ENCODE data around the gene ZNF773.
A peak's percentile ranks its signal among the peaks of the same experiment; 100 is the strongest.
"Not testable (repeated sequence)": the region's sequence is repeated elsewhere in the genome, so short reads cannot be mapped to it uniquely, and the experiment has no call there.

ZNF773 gene

DNA sequence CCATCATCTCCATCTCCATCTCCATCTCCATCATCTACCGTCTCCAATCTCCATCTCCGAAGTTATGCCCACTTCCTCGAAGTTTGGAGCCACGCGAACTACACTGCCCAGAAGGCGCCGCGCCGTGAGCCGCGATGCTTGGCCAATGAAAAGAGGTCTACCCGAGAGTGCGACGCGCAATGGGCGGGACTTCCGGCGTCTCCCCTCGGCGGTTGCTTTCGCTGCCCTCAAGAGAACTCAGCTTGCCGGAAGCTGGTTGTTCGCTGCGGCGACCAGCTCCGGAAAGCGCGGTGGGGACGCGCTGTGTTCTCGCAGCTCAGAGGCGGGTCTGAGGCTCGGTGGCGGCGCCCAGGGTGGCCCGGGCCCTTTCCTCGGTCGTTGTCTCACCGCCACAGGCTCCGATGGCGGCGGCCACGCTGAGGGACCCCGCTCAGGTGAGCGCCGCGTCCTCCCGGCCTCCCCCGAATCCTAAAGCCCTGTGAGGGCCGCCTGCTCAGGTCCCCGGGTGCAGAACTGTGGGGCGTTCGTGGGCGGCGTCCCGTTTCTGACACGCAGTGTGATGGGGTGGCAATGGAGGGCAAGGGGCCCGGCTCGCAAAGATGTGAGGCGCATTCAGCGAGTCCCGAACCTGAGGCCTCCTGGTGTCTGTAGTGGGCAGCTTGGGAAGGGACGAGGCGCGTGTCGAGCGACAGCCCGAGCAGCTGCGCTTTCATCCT lies at the start of gene ZNF773:
Gene ZNF773, plus strand, starts transcription at position 259 of the 716 bp plus-strand sequence. Its CDS starts 143 bp downstream, at position 402.
- DNase-seq (ENCODE audit: low spot score) = peak; percentile 89

DNA sequence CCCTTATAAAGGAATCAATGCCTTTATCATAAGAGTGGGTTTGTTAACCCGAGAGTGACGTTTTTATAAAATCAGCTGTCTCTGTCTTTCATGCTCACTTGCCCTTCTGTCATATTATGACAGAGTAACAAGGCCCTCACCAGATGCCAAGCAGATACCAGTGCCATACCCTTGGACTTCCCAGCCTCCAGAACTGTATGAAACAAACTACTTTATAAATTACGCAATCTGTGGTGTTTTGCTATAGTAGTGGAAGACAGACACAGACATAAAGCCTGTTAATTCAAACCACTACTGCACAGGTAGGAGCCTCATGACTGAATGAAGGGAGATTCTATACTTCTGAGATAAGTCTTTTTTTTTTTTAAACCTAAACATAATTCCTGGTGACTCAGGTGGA lies 47.4 kb upstream of the ZNF773 start:
- DNase-seq (ENCODE audit: low spot score) = no peak

DNA sequence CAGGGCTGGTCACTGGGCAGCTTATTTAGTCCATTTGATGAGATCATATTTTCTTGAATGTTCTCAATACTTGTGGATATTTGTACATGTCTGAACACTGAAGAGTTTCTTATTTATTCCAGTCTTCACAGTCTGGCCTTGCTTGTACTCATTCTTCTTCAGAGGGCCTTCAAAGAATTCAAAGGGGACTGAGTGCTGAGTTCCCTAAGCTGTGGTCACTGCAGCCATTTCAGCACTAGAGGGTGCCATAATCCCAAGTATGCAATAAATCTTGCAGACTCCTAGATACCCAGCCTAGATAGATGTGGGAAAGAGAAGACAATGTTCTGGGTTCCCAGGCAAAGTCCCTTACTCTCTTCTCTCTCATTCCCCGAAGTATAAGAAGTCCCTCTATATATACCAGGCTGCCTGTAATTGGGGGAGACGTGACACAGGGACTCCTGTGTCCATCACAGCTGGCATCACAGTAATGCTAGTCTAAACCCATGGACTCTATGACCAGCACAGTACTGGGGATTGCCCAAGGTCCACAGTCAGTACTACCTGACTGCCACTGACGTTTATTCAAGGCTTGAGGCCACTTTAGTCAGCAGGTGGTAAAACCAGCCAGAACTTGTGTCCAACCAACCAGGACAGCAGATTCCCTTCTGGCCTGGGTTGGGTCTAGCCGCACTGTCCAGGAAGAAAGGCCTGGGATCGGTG lies 33.9 kb upstream of the ZNF773 start:
- no peak for DNase-seq (ENCODE audit: low spot score)

DNA sequence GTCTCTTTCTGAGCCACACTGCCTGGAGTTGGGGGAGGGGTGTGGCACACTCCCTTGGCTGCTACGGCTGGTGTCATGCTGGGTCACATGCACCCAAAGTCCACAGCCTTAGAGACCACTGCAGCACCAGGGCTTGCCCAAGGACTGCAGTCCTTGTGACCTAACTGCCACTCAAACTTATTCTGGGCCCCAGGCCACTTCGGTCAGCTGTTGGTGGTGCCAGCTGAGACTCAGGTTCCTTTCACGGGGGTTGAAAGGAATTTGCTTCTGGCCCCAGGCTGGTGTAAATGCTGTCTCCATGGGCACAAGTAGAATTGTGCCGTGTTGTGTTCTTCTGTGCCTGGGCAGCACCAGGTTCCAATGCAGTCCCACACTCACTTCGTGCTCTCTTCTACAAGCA lies 33.2 kb upstream of the ZNF773 start:
- DNase-seq (ENCODE audit: low spot score) = no peak

DNA sequence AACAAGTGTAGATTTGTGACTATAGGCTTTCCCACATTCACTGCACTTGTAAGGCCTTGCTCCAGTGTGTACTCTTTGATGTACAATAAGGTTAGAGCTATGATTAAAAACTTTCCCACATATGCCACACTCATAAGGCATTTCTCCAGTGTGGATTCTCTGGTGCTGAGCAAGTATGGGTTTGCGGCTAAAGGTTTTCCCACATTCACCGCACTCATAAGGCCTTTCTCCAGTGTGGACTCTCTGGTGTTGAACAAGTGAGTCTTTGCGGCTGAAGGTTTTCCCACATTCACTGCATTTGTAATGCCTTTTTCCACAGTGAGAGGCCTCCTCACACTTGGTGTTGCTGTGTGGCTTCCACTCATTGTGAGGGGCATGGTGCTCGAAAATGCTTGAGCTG lies 26.1 kb upstream of the ZNF773 start:
- no peak for DNase-seq (ENCODE audit: low spot score)

DNA sequence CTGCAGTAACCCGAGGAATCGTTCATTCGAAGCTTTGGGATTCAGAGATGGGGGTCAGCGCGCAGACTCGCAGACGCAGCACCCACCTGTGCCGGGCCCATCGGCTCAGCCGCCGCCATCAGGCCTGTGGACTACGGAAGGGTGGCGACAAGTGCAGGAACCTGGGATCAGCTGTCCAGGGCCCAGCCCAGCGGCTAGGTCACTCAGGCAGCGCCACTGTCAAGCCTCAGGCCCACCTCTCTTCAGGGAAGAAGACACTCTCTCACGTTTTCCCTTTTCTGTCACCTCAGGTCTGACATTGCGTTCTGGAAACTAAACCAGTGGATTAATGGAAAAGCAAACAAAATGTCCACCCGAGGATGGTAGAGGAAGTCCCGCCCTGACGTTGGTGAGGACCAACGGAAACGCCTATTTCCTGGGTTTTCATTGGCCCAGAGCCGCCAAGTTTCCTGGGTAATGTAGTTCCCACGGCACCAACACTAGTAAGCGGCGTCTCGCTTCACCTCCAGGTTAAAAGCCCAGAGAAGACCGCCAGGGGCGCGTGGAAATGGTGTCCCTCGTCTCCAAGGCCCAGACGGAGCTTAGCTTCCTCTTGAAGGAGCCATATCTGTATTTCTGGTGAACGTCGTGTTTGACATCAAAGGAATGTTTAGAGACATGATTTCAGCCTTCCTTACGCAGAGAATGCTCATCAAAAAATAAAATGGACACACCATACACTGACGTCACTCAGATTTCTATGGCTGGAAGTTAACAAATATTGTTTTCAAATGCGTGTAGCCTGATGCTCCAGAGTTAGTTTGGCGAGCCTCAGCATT lies 22.3 kb upstream of the ZNF773 start, which contains the start of gene ZNF772:
Gene ZNF772, minus strand, starts transcription at position 376 of the 818 bp plus-strand sequence. Its CDS starts 257 bp downstream, at position 119.
- peak; percentile 93 for DNase-seq (ENCODE audit: low spot score)

DNA sequence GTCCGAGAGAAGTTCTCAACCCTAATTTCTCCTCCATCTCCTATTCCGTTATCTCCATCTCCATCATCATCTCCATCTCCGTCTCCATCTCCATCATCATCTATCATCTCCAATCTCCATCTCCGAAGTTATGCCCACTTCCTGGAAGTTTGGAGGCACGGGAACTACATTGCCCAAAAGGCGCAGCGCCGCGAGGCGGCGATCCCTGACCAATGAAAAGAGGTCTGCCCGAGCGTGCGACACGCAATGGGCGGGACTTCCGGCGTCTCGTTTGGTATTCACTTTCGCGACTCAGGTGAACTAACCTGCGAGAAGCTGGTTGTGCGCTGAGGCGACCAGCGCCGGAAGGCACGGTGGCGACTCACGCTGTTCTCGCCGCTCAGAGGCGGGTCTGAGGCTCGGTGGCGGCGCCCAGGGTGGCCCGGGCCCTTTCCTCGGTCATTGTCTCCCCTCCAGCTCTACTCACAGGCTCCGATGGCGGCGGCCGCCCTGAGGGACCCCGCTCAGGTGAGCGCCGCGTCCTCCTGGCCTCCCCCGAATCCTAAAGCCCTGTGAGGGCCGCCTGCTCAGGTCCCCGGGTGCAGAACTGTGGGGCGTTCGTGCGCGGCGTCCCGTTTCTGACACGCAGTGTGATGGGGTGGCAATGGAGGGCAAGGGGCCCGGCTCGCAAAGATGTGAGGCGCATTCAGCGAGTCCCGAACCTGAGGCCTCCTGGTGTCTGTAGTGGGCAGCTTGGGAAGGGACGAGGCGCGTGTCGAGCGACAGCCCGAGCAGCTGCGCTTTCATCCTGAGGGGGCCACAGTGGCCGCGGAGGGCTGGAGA lies 12.1 kb upstream of the ZNF773 start, which contains the start of gene ZNF419:
Gene ZNF419, plus strand, starts transcription at position 274 of the 822 bp plus-strand sequence. Its CDS starts 201 bp downstream, at position 475.
- DNase-seq (ENCODE audit: low spot score) = peak; percentile 95

DNA sequence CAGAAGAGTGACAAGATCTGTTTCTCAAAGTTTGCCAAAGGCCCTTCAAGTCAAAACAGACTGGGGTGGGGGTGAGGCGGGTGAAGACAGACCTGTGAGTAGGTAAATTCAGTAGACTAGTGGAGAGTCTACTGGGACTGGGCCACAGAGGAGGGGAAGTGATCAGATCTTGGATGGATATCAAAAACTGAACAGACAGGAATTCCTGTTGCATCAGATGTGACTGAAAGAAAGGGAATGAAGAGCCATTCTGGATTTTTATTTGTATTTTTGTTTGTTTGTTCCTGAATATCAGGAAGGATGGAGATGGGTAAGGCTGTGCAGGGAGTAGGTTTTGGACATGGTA lies 11.5 kb upstream of the ZNF773 start:
- DNase-seq (ENCODE audit: low spot score) = not testable (repeated sequence)

DNA sequence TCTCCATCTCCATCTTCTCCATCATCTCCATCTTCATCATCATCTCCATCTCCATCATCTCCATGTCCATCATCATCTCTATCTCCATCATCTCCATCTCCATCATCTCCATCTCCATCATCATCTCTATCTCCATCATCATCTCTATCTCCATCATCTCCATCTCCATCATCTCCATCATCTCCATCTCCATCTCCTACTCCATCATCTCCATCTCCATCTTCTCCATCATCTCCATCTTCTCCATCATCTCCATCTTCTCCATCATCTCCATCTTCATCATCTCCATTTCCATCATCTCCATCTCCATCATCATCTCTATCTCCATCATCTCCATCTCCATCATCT lies 432 bp upstream of the ZNF773 start:
- not testable (repeated sequence) for DNase-seq (ENCODE audit: low spot score)

DNA sequence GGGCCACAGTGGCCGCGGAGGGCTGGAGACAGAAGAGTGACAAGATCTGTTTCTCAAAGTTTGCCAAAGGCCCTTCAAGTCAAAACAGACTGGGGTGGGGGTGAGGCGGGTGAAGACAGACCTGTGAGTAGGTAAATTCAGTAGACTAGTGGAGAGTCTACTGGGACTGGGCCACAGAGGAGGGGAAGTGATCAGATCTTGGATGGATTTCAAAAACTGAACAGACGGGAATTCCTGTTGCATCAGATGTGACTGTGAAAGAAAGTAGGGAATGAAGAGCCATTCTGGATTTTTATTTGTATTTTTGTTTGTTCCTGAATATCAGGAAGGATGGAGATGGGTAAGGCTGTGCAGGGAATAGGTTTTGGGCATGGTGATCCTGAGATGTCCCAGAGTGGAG lies 662 bp downstream of the ZNF773 start:
- not testable (repeated sequence) for DNase-seq (ENCODE audit: low spot score)

DNA sequence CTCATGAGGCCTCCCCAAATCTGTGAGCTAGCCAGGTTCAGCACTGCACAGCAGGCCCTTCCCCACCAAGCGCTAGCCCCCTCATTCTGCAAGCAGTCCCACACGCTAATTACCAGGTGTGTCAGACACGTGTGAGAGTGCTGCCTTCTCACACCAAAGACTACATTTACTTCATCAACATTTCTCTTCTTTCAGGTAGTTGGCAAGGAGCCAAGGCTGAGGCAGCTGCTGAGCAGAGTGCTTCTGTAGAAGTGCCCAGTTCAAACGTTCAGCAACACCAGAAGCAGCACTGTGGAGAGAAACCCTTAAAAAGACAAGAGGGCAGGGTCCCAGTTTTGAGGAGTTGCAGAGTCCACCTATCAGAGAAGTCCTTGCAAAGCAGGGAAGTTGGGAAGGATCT lies 6.4 kb downstream of the ZNF773 start:
- no peak for DNase-seq (ENCODE audit: low spot score)

DNA sequence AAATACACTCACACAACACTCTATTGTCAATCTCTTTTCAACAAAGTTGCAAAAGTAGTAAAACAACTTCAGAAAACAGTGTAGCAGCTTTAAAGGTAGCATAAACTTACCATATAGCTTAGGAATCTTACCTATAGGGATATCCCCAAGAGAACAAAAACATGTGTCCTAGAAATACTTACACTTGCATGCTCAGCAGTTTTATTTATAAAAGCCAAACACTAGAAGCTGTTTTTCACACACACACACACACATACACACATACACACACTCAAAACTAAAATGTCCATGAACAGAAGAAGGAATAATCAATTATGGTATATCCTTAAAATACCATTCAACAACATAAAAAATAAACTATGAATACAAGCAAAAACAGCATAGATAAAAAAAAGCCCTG lies 11.7 kb downstream of the ZNF773 start:
- no peak for DNase-seq (ENCODE audit: low spot score)

DNA sequence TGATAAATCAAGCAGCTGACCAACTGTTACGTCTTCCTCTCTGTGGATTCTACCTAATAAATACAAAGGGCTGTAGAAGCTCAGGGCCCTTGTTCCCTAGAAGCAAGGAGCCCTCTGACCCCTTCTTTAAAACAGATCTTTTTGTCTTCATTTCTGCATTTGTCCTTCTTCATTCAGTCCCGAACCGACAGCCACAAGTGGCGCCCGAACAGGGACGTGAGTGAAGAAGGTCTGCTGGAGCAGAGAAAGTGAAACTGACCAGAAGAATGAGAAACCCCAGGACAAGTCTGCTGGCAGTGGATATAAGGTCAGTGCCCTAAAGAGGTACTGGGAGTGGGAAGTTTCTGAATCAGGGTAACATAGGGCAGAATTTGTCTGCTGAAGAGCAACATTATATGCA lies 13.1 kb downstream of the ZNF773 start:
- no peak for DNase-seq (ENCODE audit: low spot score)

DNA sequence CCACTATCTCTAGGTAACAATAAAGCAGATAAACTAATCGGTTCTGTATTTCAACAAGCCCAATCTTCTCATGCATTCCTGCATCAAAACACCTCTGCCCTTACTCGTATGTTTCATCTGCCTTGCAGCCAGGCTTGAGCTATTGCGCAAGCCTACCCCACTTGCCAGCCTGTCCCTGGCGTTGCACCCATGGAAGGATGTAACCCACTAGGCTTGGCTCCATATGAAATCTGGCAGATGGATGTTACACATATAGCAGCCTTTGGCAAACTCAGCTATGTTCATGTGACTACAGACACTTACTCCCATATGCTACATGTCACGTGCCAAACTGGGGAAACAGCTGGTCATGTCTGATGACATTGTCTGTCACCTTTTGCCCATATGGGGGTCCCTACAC lies 15.5 kb downstream of the ZNF773 start:
- no peak for DNase-seq (ENCODE audit: low spot score)

DNA sequence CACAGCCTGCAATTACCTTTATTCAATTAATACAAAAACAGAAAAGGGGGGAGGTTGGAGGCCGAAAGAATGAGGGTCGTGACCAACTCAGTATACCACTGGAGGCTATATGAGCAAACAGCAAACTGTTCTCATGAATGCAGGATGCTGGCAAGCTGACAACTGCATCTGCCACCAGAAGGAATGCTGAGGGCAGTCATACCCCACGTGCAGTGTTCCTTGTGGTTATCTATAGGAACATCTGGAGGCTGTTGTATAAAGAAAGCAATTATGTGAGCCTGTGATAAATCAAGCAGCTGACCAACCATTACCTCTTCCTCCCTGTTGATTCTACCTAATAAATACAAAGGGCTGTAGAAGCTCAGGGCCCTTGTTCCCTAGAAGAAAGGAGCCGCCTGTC lies 18.3 kb downstream of the ZNF773 start:
- DNase-seq (ENCODE audit: low spot score) = not testable (repeated sequence)

DNA sequence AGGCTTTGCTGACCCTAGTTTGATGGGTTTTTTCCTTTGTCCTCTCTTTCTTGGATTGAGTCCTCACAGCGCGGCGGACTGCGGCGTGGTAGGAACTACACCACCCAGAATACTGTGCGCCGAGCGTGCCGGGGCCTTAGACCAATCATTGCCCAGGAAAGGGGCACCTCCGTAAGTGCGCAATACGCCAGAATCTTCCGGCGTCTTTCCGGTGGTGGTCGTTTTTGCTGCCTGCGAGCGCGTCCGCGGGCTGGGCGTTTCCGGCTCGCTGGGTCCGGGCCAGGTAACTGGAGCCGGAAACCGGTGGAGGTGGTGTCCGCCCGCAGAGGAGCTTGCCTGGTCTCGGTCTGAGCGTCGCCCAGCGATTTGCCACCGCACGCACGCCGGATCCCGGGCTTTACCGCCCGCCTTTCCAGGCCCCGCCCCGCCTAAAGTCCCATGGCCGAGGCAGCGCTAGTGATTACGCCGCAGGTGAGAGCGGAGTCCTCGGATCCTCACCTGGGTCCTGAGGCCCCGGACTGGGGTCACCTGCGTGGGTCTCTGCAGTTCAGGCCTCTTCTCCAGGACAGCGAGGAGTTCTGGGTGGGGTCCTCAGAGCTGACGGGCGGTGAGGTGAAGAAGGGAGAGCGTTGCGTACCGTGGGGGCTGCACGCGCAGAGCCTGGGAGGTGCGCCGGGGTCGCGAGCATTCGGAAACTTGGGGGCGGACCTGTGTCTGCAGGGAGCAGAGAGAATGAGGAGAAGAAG lies 27.6 kb downstream of the ZNF773 start, which contains the start of gene ZNF549:
Gene ZNF549, plus strand, starts transcription at position 221 of the 746 bp plus-strand sequence. Its CDS starts 218 bp downstream, at position 439.
- DNase-seq (ENCODE audit: low spot score) = no peak

DNA sequence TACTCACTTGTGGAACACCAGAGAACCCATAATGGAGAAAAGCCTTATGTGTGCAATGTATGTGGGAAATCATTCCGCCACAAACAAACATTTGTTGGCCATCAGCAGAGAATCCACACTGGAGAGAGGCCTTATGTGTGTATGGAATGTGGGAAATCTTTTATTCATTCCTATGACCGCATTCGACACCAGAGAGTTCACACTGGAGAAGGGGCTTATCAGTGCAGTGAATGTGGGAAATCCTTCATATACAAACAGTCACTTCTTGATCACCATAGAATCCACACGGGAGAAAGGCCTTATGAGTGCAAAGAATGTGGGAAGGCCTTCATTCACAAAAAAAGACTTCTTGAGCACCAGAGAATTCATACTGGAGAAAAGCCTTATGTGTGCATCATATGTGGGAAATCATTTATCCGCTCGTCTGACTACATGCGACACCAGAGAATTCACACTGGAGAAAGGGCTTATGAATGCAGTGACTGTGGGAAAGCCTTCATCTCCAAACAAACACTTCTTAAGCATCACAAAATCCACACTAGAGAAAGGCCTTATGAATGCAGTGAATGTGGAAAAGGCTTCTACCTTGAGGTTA lies 38.3 kb downstream of the ZNF773 start:
- DNase-seq (ENCODE audit: low spot score) = no peak

DNA sequence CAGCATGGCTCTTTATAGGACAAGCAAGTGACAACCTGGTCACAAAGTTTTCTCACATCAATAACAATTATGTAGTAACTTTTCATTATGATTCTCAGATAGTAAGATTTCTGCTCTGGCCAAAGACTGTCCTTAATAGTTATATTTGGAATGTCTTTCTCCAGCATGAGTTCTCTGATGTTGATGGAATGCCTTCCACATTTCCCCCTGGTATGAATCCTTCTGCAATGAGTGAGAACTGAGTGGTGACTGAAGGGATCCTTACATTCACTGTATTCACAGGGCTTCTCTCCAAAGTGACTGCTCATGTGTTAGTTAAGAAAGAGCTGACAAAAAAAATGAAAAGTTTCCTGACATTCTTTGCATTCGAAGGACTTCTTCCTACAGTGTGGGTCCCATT lies 46.8 kb downstream of the ZNF773 start:
- DNase-seq (ENCODE audit: low spot score) = no peak

DNA sequence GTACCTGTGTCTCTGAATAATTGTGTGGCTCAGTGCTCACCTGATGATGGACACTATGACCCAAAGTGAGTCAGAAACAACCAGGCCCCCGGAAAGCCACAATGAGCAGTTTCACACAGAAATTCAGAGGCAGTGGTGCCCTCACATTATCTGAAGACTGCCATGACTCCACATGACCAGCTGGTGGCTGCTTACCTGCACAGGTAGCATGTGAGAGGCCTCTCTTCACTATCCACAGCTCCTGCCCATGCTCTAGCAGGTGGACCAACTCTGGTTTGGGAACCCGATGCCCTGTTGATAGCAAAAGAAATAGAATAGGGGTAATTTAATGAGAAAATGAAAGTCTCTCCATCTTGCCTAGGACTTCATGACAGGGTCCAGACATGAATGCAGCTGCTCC lies 52.7 kb downstream of the ZNF773 start:
- DNase-seq (ENCODE audit: low spot score) = no peak

DNA sequence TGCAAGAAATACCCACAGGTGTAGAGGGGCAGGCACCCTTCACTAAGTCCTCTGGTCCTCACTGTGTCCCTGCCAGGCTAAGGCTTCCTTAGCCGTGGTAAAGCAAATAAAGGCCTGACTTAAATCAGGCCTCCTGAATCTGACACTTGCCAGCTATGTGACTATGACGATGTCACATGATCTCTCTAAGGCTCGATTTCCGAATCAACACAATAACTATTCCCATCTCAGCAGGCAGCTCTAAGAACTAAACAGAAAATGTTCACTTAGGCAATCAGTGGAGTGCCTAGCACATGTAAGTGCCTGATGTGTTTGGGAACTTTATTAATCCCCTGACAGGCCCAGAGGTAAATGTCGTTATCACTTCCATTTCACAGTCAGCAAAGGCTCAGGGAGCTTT lies 57.9 kb downstream of the ZNF773 start:
- DNase-seq (ENCODE audit: low spot score) = no peak

Measured in HuH-7.5 (cell line).